Measurements from ENCODE around the gene IFI27. TPM values are rescaled to one million over a fixed set of nuclear protein-coding genes. Genes with fewer than 3 reads are reported as not detected.

Gene IFI27
- total RNA-seq, 1 donor from 2014 or later: 7.5 TPM

- Mint-ChIP-seq H3K4me3 (ENCODE audit: low read depth) (no peak overlapping the region), H3K27me3 (no peaks in the 10 kb centered on the region), H3K36me3 (ENCODE audit: insufficient read depth) (peaks cover 2% of the 10 kb centered on the region), H3K4me1 (ENCODE audit: low read depth) (peaks cover 2% of the 10 kb centered on the region), H3K27ac (no peak overlapping the region), H3K9me3 (ENCODE audit: low read depth) (no peaks in the 10 kb centered on the region)
- no peak for TF ChIP-seq CTCF (IDR thresholded peaks at IDR 0.05; ENCODE audit: unreplicated experiment)
- DNase-seq (ENCODE audit: low spot score, unreplicated experiment): no peak
Observed at GRCh38 chr14:94102768-94103482, 7.6 kb upstream of the IFI27 start.

DNA sequence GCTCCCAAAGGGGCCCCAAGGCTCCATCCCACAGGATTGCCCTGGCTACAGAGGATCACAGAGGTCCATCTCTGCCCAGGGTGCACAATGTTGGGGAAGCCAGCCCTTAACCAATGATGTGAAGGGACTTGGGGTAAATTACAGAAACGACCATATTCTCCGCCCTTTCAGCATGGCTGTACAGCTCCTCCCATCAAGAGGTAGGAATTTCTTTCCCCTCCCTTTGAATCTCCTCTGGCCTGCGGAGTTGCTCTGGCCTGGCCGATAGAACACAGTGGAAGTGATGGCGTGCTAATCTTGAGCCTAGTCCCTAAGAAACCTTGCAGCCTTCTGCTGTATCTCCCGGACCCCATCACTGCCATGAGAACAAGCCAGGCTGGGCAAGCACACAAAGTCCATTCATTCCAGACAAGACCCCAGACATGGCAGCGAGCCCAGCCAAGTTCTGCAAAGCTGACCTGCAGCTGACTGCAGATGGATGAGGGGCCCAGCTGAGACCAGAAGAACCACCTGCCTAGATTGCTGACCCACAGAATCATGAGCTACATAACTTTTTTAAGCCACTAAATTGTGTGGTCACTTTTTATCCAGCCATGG is 6.9 kb upstream of the IFI27 start:
- Mint-ChIP-seq H3K27ac (no peak overlapping the region), H3K4me3 (ENCODE audit: low read depth) (no peak overlapping the region)
- TF ChIP-seq CTCF (IDR thresholded peaks at IDR 0.05; ENCODE audit: unreplicated experiment): no peak

DNA sequence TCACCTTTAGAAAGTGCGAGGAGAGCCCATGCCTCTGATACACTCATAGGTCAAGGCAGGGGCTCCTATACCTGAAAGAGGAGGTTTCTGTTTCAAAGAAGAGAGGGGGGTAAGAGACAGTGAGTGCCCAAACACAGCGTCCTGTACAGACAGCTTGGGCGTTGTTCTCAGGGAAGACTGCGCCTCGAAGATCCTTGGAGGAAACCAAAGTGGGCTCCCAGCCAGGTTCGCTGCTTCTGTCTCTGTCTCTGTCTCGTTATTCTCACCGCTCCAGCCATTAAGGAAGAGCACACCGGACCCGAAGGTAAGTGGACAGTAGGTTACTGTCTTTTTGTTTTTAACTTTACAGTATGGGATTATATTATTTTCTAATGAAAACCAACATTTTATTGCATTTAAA is 5.8 kb upstream of the IFI27 start:
- DNase-seq (ENCODE audit: low spot score, unreplicated experiment): no peak
- Mint-ChIP-seq H3K27ac (no peak overlapping the region), H3K4me3 (ENCODE audit: low read depth) (no peak overlapping the region), H3K4me1 (ENCODE audit: low read depth) (peaks cover 5% of the 10 kb centered on the region), H3K9me3 (ENCODE audit: low read depth) (no peaks in the 10 kb centered on the region), H3K27me3 (no peaks in the 10 kb centered on the region), H3K36me3 (ENCODE audit: insufficient read depth) (peaks cover 2% of the 10 kb centered on the region)
- no peak for TF ChIP-seq CTCF (IDR thresholded peaks at IDR 0.05; ENCODE audit: unreplicated experiment)

More for the DNA sequence above, 6.9 kb upstream of the IFI27 start:
- Mint-ChIP-seq H3K9me3 (ENCODE audit: low read depth) (no peaks in the 10 kb centered on the region), H3K36me3 (ENCODE audit: insufficient read depth) (peaks cover 4% of the 10 kb centered on the region), H3K27me3 (no peaks in the 10 kb centered on the region), H3K4me1 (ENCODE audit: low read depth) (peaks cover 5% of the 10 kb centered on the region)
- DNase-seq (ENCODE audit: low spot score, unreplicated experiment): no peak

GRCh38 chr14:94109915-94110250 is 653 bp upstream of the IFI27 start:
- no peaks in the 10 kb centered on the region for H3K9me3 Mint-ChIP-seq (ENCODE audit: low read depth)
- H3K4me3 Mint-ChIP-seq (ENCODE audit: low read depth): no peak overlapping the region
- peaks cover 7% of the 10 kb centered on the region for H3K27me3 Mint-ChIP-seq
- no peak for DNase-seq (ENCODE audit: low spot score, unreplicated experiment)
- peaks cover 2% of the 10 kb centered on the region for H3K36me3 Mint-ChIP-seq (ENCODE audit: insufficient read depth)
- no peak for TF ChIP-seq CTCF (IDR thresholded peaks at IDR 0.05; ENCODE audit: unreplicated experiment)
- H3K4me1 Mint-ChIP-seq (ENCODE audit: low read depth): peaks cover 3% of the 10 kb centered on the region
- H3K27ac Mint-ChIP-seq: no peak overlapping the region

GRCh38 chr14:94111276-94112095 is 950 bp downstream of the IFI27 start:
- TF ChIP-seq CTCF (IDR thresholded peaks at IDR 0.05; ENCODE audit: unreplicated experiment): no peak
- Mint-ChIP-seq H3K36me3 (ENCODE audit: insufficient read depth) (peaks cover 2% of the 10 kb centered on the region), H3K27ac (no peak overlapping the region), H3K4me1 (ENCODE audit: low read depth) (peaks cover 3% of the 10 kb centered on the region), H3K4me3 (ENCODE audit: low read depth) (no peak overlapping the region), H3K9me3 (ENCODE audit: low read depth) (no peaks in the 10 kb centered on the region), H3K27me3 (peaks cover 16% of the 10 kb centered on the region)
- no peak for DNase-seq (ENCODE audit: low spot score, unreplicated experiment)

All from progenitor cell of endocrine pancreas (in vitro differentiated cells).